HG03103 (cell line): Measurements from ENCODE around the gene MRGPRG.
"Not testable (repeated sequence)": the region's sequence is repeated elsewhere in the genome, so short reads cannot be mapped to it uniquely, and the experiment has no call there.

Experiments
- ATAC-seq: cut with Tn5 transposase; IDR thresholded peaks from one replicate; pipeline ENCODE4 v1.9.1; 2021; ENCODE audit warnings: low read depth; ENCODE audit not compliant: unreplicated experiment

The MRGPRG gene

DNA sequence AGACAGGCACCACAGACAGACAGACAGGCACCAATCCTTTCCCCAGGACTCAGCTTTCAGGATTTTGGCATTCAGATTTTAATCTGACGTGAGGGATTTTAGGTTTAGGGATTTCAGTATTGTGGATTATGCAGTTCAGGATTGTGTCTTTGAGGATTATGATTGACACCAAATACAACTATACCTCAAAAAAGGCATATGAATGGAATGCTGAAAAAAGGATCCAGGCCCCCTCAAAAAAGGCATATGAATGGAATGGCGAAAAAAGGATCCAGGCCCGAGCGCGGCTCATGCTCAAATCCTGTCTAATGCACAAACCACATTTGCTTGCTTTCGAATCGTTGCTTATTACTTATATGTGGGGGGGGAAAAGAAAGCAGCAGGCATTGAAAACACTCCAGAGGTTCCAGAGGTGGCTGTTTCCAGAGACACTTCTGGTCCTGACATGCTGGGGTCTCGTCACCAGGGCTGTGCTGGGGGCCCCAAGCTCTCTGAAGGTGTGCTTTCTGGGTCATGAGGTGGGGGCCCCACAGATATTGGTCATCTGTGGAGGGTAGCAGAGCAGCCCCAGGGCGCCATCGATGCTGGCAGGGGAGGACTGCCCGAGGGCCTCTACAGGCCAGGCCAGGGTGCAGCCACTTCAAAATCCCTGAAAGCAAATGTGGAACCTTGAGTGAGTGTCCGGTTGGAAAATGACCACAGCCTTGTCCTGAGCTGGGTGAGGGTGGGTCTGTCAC lies 36.7 kb downstream of the MRGPRG start:
- no peak for ATAC-seq

DNA sequence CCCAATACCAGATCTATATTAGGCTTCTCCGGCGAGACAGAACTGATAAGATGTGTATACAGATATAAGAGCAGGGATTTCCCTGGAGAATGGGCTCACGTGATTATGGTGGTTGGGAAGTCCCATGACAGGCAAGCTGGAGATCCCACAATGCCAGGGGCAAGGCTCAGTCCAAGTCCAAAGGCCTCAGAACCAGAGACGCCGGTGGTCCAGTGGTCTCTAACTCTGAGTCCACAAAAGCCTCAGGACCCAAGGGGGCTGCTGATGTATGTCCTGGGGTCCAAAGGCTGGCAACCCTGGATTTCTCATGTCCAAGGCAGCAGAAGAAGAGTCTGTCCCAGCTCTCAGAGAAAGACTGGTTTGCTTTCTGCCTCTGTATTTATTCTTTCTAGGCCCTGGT lies 37.7 kb downstream of the MRGPRG start:
- ATAC-seq: no peak

DNA sequence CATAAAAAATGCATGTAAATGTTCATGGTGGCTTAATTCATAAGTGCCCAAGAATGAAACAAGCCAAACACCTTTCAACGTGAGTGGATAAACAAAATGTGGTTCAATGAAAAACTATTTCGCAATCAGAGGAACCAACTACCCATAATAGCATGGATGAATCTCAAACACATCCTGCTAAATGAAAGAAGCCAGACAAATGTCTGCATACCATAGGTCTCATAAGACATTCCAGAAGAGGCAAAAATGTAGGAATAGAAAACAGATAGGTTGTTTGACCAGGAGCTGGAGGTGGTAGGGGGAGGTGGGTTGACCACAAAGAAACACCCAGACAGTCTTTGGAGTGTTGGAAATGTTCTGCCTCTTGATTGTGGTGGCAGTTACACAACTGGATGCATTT lies 40.3 kb downstream of the MRGPRG start:
- no peak for ATAC-seq

DNA sequence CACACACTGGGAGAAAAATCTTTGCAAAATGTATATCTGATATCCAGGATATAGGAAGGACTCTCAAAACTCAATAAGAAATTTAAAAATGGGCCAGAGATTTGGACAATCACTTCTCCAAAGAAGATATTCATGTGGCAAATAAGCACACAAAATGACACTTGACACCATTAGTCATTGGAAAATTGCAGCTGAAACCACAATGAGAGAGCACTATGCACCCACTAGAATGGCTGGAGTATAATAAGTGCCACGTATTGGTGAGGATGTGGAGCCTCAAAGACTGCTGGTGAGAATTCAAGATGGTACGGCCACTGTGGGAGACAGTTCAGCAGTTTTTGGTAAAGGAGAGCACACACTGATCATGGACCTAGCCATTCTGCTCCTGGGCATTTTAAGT lies 40.7 kb downstream of the MRGPRG start:
- ATAC-seq: no peak

DNA sequence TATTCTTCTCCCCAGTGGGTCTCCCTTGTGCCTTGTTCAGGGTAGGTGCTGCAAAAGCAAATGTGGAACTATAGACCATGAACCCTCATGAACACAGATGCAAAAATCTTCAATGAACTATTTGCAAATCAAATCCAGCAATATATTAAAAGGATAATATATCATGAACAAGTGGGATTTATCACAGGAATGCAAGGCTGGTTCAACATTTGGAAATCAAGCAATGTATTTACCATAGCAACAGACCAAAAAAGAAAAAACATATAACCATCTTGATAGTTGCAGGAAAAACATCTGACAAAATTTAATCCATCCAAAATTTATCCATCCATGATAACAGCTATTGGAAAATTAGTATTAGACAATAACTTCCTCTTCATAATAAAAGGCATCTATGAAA lies 42.1 kb downstream of the MRGPRG start:
- ATAC-seq: no peak

DNA sequence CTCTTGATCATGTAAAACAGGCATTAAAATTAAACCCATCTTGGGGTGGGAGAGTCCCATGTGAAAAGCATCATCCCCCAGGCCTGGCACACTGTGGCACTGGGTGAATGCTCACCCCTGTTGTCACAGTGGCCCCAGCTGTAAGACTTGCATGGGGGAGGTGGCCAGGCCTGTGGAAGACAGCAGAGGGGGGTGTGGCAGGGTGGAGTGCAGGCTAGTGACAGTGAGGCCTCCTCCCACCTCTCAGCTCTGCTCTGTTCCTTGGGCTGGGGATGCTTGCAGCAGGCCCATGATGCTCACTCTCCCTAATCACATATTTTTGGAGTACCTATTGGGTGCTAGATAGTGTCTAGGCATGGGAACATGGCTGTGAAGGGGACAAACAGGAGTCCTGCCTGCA lies 43.4 kb downstream of the MRGPRG start:
- ATAC-seq: no peak

DNA sequence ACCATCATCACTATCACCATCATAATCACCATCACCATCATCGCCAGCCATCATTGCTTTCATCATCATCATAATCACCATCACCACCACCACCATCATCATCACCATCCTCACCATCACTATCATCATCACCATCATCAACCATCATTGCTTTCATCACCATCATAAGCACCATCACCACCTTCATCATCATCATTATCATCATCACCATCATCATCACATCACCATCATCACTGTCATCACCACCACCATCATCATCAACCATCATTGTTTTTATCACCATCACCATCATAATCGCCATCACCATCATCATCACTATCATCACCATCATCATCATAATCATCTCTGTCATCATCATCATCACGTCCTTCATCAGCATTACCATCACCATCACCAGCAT lies 44.2 kb downstream of the MRGPRG start:
- no peak for ATAC-seq

DNA sequence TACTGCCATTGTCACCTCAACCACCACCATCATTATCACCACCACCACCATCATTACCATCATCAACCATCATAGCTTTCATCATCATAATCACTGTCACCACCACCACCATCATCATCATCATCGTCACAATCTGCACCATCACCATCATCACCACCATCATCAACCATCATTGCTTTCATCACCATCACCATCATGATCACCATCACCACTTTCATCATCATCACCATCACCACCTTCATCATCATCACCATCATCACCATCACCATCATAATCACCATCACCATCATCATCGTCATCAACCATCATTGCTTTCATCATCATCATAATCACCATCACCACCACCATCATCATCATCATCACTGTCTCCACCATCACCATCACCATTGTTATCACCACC lies 44.8 kb downstream of the MRGPRG start:
- ATAC-seq: no peak

DNA sequence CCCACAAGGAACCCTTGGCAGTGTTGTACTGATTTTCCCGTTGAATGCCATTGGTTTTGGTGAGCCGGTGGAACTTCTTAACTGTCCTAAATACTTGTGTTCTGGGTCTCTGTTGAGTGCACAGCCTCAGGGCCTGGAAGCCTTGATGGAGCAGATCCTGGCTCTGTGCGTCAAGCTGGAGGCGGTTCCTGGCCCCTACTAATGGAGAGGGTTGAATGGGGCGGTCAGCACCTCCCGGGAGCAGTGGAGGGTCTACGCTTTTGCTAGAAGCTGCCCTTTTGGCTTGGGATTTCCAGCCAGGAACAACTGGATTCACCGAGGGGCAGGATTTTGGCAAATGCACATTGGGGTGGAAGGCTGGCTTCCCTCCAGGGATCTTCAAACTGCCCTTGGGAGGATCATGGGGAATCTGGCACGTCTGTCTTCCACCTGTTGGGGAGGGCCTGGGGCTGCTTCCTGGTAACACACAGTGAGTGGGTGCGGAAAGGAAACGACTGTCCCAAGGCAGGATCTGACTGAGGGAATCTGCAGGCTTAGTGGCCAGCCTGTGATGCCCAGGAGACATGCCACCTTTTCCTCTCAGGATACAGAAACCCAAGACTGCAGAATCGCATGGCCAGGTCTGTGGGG lies 46.6 kb downstream of the MRGPRG start:
- no peak for ATAC-seq

DNA sequence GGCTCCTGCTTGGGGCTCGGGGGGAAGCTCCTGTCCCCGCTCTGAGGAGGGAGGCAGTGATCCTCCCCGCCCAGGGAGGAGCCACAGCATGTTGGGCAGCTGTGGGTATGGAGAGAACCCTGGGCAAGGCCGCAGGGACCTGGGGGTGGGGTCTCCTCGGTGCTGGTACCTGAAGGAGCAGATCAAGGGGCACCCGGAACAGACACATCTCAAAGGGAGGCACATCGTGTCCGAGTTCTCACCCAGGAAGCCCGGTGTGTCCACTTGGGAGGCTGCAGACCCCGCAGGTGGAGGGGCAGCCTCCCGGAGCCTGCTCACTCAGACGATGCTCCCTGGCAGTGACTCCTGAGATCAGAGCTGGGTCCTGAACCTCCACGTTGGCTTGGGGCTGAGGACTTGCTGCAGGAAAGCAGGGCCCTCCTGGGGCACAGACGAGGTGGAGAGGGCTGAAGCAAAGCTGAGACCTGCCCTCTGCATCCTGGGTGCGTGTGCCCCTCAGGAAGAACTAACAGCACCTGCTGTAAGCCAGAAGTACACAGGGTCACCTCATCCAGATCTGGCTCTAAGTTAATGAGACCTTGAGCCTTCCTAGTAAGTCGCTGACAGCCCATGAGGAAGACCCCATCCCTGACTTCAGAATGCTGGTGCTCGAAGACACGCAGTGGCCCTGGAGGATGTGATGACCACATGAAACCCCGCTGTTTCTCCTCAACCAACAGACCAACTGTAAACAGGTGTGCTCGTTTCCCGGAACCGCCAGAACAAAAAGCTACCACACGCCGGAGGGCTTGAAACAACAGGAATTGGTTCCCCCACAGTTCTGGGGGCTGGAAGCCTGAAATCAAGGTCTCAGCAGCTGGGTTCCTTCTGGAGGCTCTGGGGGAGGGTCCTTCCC lies 47.6 kb downstream of the MRGPRG start:
- ATAC-seq: no peak

DNA sequence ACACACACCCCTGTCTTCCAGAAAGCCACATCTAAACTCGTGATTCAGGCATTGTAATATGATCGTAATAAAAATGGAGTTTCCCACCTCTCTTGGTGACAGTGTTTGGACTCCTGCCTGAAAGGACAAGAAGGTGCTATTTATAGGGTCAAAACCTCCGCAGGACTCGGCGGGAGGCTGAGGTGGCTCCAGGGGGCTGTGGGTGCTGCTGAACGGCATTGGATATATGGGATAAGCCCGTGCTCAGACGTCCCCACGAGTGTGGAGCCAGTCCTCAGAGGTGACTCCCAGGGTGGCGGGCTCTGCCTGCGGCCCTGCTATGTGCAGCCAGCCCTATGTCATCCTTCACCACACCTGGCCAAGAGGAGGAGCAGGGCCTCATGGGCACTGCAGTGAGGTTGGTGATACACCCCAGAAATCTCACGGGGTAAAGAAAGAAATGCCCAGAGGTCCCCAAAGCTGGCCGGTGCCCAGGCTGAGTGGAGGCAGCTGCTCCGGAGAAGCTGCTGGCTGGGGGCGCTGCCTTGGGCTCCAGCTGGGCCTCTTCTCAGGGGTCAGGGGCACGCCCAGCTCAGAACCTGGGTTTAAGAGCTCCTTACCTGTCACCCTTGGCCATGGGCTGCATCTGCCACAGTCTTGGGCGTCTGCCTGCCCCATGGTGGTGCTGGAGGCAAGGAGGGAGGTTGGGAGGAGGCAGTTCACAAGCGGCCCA lies 48.4 kb downstream of the MRGPRG start:
- ATAC-seq: no peak

DNA sequence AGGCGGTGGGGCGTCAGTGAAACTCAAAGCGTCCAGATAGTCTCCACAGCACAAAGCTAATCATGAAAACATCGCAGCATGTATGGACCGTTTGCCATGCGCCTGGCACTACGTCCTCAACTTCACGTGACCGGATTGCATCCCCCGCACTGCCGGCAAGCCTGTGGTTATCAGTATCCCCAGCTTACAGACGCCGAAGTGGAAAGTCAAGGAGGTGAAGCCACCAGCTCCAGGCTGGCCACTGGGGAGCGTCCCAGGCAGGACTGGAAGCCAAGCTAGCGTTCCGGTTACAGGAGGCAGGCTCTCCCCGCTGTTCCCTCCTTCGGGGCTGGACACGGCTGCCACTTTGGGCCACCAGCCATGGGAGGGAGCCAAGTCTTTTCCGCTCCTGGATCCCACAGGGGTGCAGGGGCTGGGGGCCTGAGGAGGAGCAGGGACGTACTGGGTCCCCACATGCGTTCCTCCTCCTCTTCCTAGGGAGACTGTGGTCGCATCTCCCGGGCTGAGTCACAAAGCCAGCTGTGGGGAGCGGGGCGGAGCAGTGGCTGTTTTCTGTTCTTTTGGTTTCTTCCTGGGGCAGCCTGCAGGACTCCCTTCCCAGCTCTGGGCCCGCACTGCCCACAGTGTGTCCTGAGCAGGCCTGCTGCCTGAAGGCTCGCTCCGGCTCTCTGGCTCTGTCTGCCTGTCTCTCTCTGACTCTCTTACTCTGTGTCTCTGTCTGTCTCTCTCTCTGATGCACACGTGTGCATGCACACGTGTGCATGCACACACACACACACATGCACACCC lies 49.2 kb downstream of the MRGPRG start:
- no peak for ATAC-seq

DNA sequence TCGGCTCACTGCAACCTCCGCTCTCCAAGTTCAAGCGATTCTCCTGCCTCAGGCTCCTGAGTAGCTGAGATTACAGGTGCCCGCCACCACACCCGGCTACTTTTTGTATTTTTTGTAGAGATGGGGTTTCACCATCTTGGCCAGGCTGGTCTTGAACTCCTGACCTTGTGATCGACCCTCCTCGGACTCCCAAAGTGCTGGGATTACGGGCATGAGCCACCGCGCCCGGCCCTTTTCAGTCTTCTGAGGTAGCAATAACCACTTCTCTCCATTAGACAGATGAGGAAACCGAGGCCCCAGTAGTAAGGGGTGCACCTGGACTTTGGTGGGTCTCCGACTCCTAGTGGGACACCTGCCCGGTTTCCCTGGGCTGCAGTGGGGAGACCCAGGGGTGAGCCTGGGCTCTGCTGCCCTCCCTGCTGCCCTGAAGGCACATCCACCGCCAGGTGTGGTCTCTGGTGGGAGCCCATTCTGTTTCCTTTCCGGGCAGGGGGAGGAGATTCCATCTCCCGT lies 49.8 kb downstream of the MRGPRG start:
- ATAC-seq: not testable (repeated sequence)
